B cell (primary cell): Measurements from ENCODE around the gene RAB25. TPM values are rescaled to one million over a fixed set of nuclear protein-coding genes. Genes with fewer than 3 reads are reported as not detected.

Experiments used
- ATAC-seq: fragments of 200-7000 bp; cut with Tn5 transposase; one replicate; pipeline ENCODE4 v1.10.0; 2021; ENCODE audit warnings: low read depth, mild to moderate bottlenecking, moderate number of reproducible peaks, moderate library complexity
- CTCF ChIA-PET: fragments of 350-600 bp; sonication (Branson Sonifier 250); formaldehyde crosslinking; loops from one replicate; lab custom pipeline; 2021; ENCODE audit warnings: antibody characterized with exemption, inconsistent platforms; lab: Charles Lee
- POLR2A ChIA-PET: fragments of 350-600 bp; sonication (Branson Sonifier 250); formaldehyde crosslinking; loops from one replicate; lab custom pipeline; 2021; ENCODE audit warnings: antibody characterized with exemption; lab: Charles Lee
- DNase-seq: peaks from one replicate; pipeline ENCODE4 v3.0.0; 2013
- H2AFZ ChIP-seq: 2 replicates; pipeline ENCODE4 v1.6.1; 2012; ENCODE audit warnings: mild to moderate bottlenecking, low read depth, low read length; ENCODE audit not compliant: insufficient read depth, poor library complexity, severe bottlenecking
- H3K27ac ChIP-seq, 2 donors: 1 replicate in 1 of 2; 2 replicates in 1 of 2; pipeline ENCODE4 v1.5.1; 2012 to 2013; ENCODE audit warnings: low read length in 2 of 2, mild to moderate bottlenecking in 2 of 2, moderate library complexity in 1 of 2
- H3K27me3 ChIP-seq, 4 experiments: fragments of 200-600 bp in 1 of 4; sonication (generic) in 1 of 4; replicated peaks in 1 of 4; 1 replicate in 2 of 4; 2 replicates in 2 of 4; pipeline versions ENCODE4 v1.6.1 to v1.7.0; 2013 to 2016; ENCODE audit warnings: low read length in 3 of 4, mild to moderate bottlenecking in 2 of 4, mixed read lengths in 1 of 4, moderate library complexity in 1 of 4; ENCODE audit not compliant: insufficient read depth in 4 of 4, control insufficient read depth in 3 of 4; ENCODE audit errors: control extremely low read depth in 1 of 4
- H3K36me3 ChIP-seq, 2 experiments: replicated peaks in 1 of 2; 1 replicate in 1 of 2; 2 replicates in 1 of 2; pipeline versions ENCODE4 v1.6.1 to v1.7.1; 2013; ENCODE audit warnings: low read length in 1 of 2; ENCODE audit not compliant: insufficient read depth in 2 of 2, control insufficient read depth in 1 of 2; ENCODE audit errors: control extremely low read depth in 1 of 2, extremely low read depth in 1 of 2
- H3K4me1 ChIP-seq, 2 donors: fragments of 200-600 bp in 1 of 2; sonication (generic) in 1 of 2; 1 replicate in 1 of 2; 2 replicates in 1 of 2; pipeline versions ENCODE4 v1.5.1 to v1.6.1; 2013 to 2017; ENCODE audit warnings: low read length in 2 of 2; ENCODE audit not compliant: control insufficient read depth in 2 of 2, insufficient read depth in 2 of 2
- H3K4me2 ChIP-seq: replicated peaks from 2 replicates; pipeline ENCODE3; 2012; ENCODE audit warnings: mild to moderate bottlenecking, low read depth, low read length; ENCODE audit not compliant: poor library complexity, severe bottlenecking
- H3K4me3 ChIP-seq, 5 experiments: fragments of 200-600 bp in 1 of 5; sonication (generic) in 1 of 5; 1 replicate in 3 of 5; 2 replicates in 2 of 5; pipeline versions ENCODE4 v1.5.1 to v1.7.0; 2011 to 2016; ENCODE audit warnings: low read length in 4 of 5, mild to moderate bottlenecking in 4 of 5, low read depth in 2 of 5, control low read depth in 1 of 5, moderate library complexity in 1 of 5; ENCODE audit not compliant: insufficient read depth in 1 of 5; ENCODE audit errors: control extremely low read depth in 1 of 5, extremely low read depth in 1 of 5
- H3K79me2 ChIP-seq: fragments of 200-600 bp; sonication (generic); one replicate; pipeline ENCODE4 v1.6.0; 2016; ENCODE audit warnings: low read length; ENCODE audit not compliant: control insufficient read depth, insufficient read depth
- H3K9ac ChIP-seq: fragments of 200-600 bp; sonication (generic); 2 replicates; pipeline ENCODE4 v1.6.1; 2017; ENCODE audit warnings: mild to moderate bottlenecking, low read length, moderate library complexity
- H3K9me3 ChIP-seq, 3 donors: one replicate each; pipeline versions ENCODE4 v1.6.1 to v1.7.1; 2013; ENCODE audit warnings: low read length in 2 of 3; ENCODE audit not compliant: control insufficient read depth in 2 of 3, insufficient read depth in 1 of 3; ENCODE audit errors: control extremely low read depth in 1 of 3
- H4K20me1 ChIP-seq: 2 replicates; pipeline ENCODE4 v1.6.0; 2012; ENCODE audit warnings: mild to moderate bottlenecking, low read length; ENCODE audit not compliant: insufficient read depth, control insufficient read depth, poor library complexity, severe bottlenecking
- H3K27ac Mint-ChIP-seq: one replicate; pipeline ENCODE4 v1.8.0; 2021; ENCODE audit warnings: mixed read lengths
- H3K27me3 Mint-ChIP-seq: one replicate; pipeline ENCODE4 v1.8.0; 2021; ENCODE audit warnings: mixed read lengths
- H3K4me1 Mint-ChIP-seq: one replicate; pipeline ENCODE4 v1.8.0; 2021; ENCODE audit warnings: mixed read lengths
- H3K4me3 Mint-ChIP-seq: one replicate; pipeline ENCODE4 v1.8.0; 2021; ENCODE audit warnings: mixed read lengths
- H3K9me3 Mint-ChIP-seq: one replicate; pipeline ENCODE4 v1.8.0; 2022; ENCODE audit warnings: mixed read lengths; ENCODE audit not compliant: insufficient read depth
- EZH2 ChIP-seq: IDR thresholded peaks from 2 replicates; pipeline ENCODE4 v1.6.1; 2012; ENCODE audit warnings: borderline replicate concordance, low read depth, mild to moderate bottlenecking, moderate library complexity, low read length; ENCODE audit not compliant: insufficient read depth, poor library complexity, severe bottlenecking
- WGBS: methylation state at CpG from one replicate; pipeline ENCODE4 v1.1.5; 2013; ENCODE audit warnings: missing lambda C conversion rate; ENCODE audit not compliant: insufficient coverage; 5-methylcytosine and 5-hydroxymethylcytosine counted together
- intact Hi-C: fragments of 100-400 bp; cut with micrococcal nuclease; formaldehyde crosslinking; loops from one replicate; pipeline ENCODE4 v1.10.0; 2022
- polyA plus RNA-seq: library from polyadenylated mRNA; depleted of rRNA; stranded (reverse); fragments of >200 nt; gene quantifications from 2 replicates; pipeline ENCODE4 v1.2.3, GENCODE V29; 2012
- total RNA-seq, 2 donors: library from RNA; stranded (reverse); fragments of 120-200 nt in 1 of 2; gene quantifications; 1 replicate in 1 of 2; 2 replicates in 1 of 2; pipeline versions ENCODE4 v1.2.3 to v1.2.4, GENCODE V29; 2013 to 2022
- TF ChIP-seq, protein P1 (sequence below): fragments of 200-600 bp; IDR thresholded peaks from one replicate; pipeline ENCODE4 v1.8.0; 2022; ENCODE audit warnings: antibody characterized with exemption, mild to moderate bottlenecking

The RAB25 gene
- total and polyA plus RNA-seq, 2 donors (not counting 1 experiment from before 2014, with no cell fraction given), result 0.69 to 2.2 TPM

DNA sequence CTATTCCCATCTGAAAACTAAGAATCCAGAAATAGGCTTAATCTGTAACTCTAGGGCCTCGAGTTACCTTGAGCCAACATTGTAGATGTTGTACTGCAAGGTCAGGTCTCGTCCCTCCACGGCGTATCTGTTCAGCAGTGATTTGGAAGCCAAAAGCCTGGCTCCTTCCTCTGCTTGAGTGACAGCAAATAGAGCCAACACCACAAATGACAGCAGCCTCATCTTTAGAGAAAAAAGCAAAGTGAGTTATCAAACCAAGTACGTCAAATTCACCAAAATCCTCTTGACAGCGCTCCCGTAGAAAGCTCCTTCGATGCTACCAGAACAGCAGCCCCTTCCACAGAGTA is 41.0 kb upstream of the RAB25 start:
- Histone ChIP-seq H3K79me2 (peaks cover 42% of the 10 kb centered on the region), H3K9me3 (no peaks in the 10 kb centered on the region), H3K27me3 (peaks cover 0 to 1% (median 0%) of the 10 kb centered on the region in 4 experiments), H3K4me3 (peak overlapping the region; percentile 22 to 87 (median 81)), H3K4me2 (peak overlapping the region; percentile 83), H3K9ac (peak overlapping the region; percentile 75), H3K36me3 (peaks cover 2 to 26% of the 10 kb centered on the region in 2 experiments), H3K27ac (no peak overlapping the region), H2AFZ (peak overlapping the region; percentile 87), H4K20me1 (peaks cover 6% of the 10 kb centered on the region), H3K4me1 (peaks cover 9 to 17% of the 10 kb centered on the region in 2 donors)
- DNase-seq (no peak), ATAC-seq (no peak)
- H3K9me3 Mint-ChIP-seq, result no peaks in the 10 kb centered on the region
- peaks cover 22% of the 10 kb centered on the region for H3K4me1 Mint-ChIP-seq
- 85% methylated on average over 8 of the region's 8 CpGs for WGBS
- intact Hi-C loops, result loop anchor here (2.0 kb wide), 1 partner anchor 163 kb away; the partner anchor contains the start of gene GON4L
- ChIA-PET POLR2A (interaction anchor here (0.6 kb wide), 1 partner anchor 328 kb away, joined by 5 read pairs; no protein-coding TSS in a partner anchor), CTCF (interaction anchor here (0.8 to 1.9 kb wide), 2 partner anchors 32 to 81 kb away, joined by 3 to 7 read pairs; no protein-coding TSS in a partner anchor)
- peak overlapping the region; percentile 84 for H3K27ac Mint-ChIP-seq
- H3K4me3 Mint-ChIP-seq, result peak overlapping the region; percentile 99
- peaks cover 1% of the 10 kb centered on the region for H3K27me3 Mint-ChIP-seq
- TF ChIP-seq EZH2, result no peak
- TF ChIP-seq, protein P1, sequence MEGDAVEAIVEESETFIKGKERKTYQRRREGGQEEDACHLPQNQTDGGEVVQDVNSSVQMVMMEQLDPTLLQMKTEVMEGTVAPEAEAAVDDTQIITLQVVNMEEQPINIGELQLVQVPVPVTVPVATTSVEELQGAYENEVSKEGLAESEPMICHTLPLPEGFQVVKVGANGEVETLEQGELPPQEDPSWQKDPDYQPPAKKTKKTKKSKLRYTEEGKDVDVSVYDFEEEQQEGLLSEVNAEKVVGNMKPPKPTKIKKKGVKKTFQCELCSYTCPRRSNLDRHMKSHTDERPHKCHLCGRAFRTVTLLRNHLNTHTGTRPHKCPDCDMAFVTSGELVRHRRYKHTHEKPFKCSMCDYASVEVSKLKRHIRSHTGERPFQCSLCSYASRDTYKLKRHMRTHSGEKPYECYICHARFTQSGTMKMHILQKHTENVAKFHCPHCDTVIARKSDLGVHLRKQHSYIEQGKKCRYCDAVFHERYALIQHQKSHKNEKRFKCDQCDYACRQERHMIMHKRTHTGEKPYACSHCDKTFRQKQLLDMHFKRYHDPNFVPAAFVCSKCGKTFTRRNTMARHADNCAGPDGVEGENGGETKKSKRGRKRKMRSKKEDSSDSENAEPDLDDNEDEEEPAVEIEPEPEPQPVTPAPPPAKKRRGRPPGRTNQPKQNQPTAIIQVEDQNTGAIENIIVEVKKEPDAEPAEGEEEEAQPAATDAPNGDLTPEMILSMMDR, result no peak
